Neuron (in vitro differentiated cells): ENCODE results near the gene F7.

Experiments
- H2AFZ ChIP-seq: one replicate; pipeline ENCODE4 v1.6.1; 2013; ENCODE audit warnings: low read depth, mild to moderate bottlenecking, inconsistent platforms, low read length, moderate library complexity
- H3K27me3 ChIP-seq: one replicate; pipeline ENCODE4 v1.6.1; 2013; ENCODE audit warnings: low read length; ENCODE audit not compliant: insufficient read depth
- H3K36me3 ChIP-seq: one replicate; pipeline ENCODE4 v1.6.1; 2013; ENCODE audit warnings: low read length; ENCODE audit not compliant: insufficient read depth
- H3K4me1 ChIP-seq: one replicate; pipeline ENCODE4 v1.6.1; 2013; ENCODE audit warnings: low read length; ENCODE audit not compliant: insufficient read depth
- H3K4me3 ChIP-seq: 2 replicates; pipeline ENCODE4 v1.5.1; 2013; ENCODE audit warnings: mild to moderate bottlenecking, low read length, moderate library complexity
- H3K9me3 ChIP-seq: one replicate; pipeline ENCODE4 v1.6.1; 2013; ENCODE audit warnings: low read length

F7 gene

GRCh38 chr13:113117335-113117872 is 11.8 kb downstream of the F7 start:
- Histone ChIP-seq H2AFZ (no peak overlapping the region), H3K4me3 (no peak overlapping the region), H3K9me3 (no peaks in the 10 kb centered on the region), H3K36me3 (no peaks in the 10 kb centered on the region), H3K4me1 (peaks cover 2% of the 10 kb centered on the region), H3K27me3 (no peaks in the 10 kb centered on the region)

GRCh38 chr13:113117911-113118260 is 12.3 kb downstream of the F7 start:
- Histone ChIP-seq H3K9me3 (no peaks in the 10 kb centered on the region), H3K4me3 (no peak overlapping the region), H3K27me3 (no peaks in the 10 kb centered on the region)

GRCh38 chr13:113118261-113119021 is 12.8 kb downstream of the F7 start:
- no peak overlapping the region for H3K4me3 ChIP-seq

More at GRCh38 chr13:113117911-113118260, 12.3 kb downstream of the F7 start:
- Histone ChIP-seq H3K36me3 (no peaks in the 10 kb centered on the region), H2AFZ (no peak overlapping the region), H3K4me1 (peaks cover 6% of the 10 kb centered on the region)

GRCh38 chr13:113119166-113119821 is 13.7 kb downstream of the F7 start:
- Histone ChIP-seq H3K36me3 (no peaks in the 10 kb centered on the region), H3K4me3 (no peak overlapping the region), H3K9me3 (no peaks in the 10 kb centered on the region), H3K4me1 (peaks cover 13% of the 10 kb centered on the region), H2AFZ (no peak overlapping the region), H3K27me3 (no peaks in the 10 kb centered on the region)

More at GRCh38 chr13:113118261-113119021, 12.8 kb downstream of the F7 start:
- Histone ChIP-seq H3K9me3 (no peaks in the 10 kb centered on the region), H3K27me3 (no peaks in the 10 kb centered on the region), H2AFZ (no peak overlapping the region), H3K36me3 (no peaks in the 10 kb centered on the region), H3K4me1 (peaks cover 12% of the 10 kb centered on the region)

GRCh38 chr13:113119822-113120189 is 14.2 kb downstream of the F7 start:
- no peaks in the 10 kb centered on the region for H3K27me3 ChIP-seq
- peaks cover 13% of the 10 kb centered on the region for H3K4me1 ChIP-seq
- H3K9me3 ChIP-seq, result no peaks in the 10 kb centered on the region
- no peak overlapping the region for H2AFZ ChIP-seq
- H3K4me3 ChIP-seq, result no peak overlapping the region
- no peaks in the 10 kb centered on the region for H3K36me3 ChIP-seq

GRCh38 chr13:113120300-113121182 is 14.9 kb downstream of the F7 start:
- no peak overlapping the region for H2AFZ ChIP-seq
- H3K9me3 ChIP-seq, result no peaks in the 10 kb centered on the region
- H3K4me3 ChIP-seq, result no peak overlapping the region
- H3K4me1 ChIP-seq, result peaks cover 13% of the 10 kb centered on the region
- no peaks in the 10 kb centered on the region for H3K27me3 ChIP-seq
- no peaks in the 10 kb centered on the region for H3K36me3 ChIP-seq

GRCh38 chr13:113121183-113121927 is 15.8 kb downstream of the F7 start:
- Histone ChIP-seq H3K4me3 (no peak overlapping the region), H3K4me1 (peaks cover 13% of the 10 kb centered on the region), H2AFZ (no peak overlapping the region), H3K27me3 (no peaks in the 10 kb centered on the region), H3K9me3 (no peaks in the 10 kb centered on the region), H3K36me3 (no peaks in the 10 kb centered on the region)

- Histone ChIP-seq H3K36me3 (no peaks in the 10 kb centered on the region), H3K4me1 (peaks cover 13% of the 10 kb centered on the region), H2AFZ (no peak overlapping the region), H3K9me3 (no peaks in the 10 kb centered on the region), H3K27me3 (no peaks in the 10 kb centered on the region), H3K4me3 (no peak overlapping the region)
Measured at GRCh38 chr13:113121928-113122471, 16.4 kb downstream of the F7 start.

GRCh38 chr13:113122550-113123225 is 17.1 kb downstream of the F7 start, which contains the start of gene F10:
Gene F10 (plus strand): TSS chr13:113122799. CDS start chr13:113122856, 57 bp downstream.
- no peaks in the 10 kb centered on the region for H3K27me3 ChIP-seq
- H3K4me3 ChIP-seq, result peak within 1 kb of the TSS; percentile 4
- no peak within 1 kb of the TSS for H2AFZ ChIP-seq
- H3K4me1 ChIP-seq, result peaks cover 13% of the 10 kb centered on the region
- H3K36me3 ChIP-seq, result no peaks in the 10 kb centered on the region
- H3K9me3 ChIP-seq, result no peaks in the 10 kb centered on the region

GRCh38 chr13:113123226-113124201 is 17.9 kb downstream of the F7 start:
- Histone ChIP-seq H3K27me3 (no peaks in the 10 kb centered on the region), H2AFZ (no peak overlapping the region), H3K36me3 (no peaks in the 10 kb centered on the region), H3K4me1 (peaks cover 13% of the 10 kb centered on the region), H3K4me3 (no peak overlapping the region), H3K9me3 (no peaks in the 10 kb centered on the region)
